Measurements from ENCODE around the gene ARHGEF2. TPM values are rescaled to one million over a fixed set of nuclear protein-coding genes. Genes with fewer than 3 reads are reported as not detected.

The ARHGEF2 gene
- total RNA-seq, 2 experiments from 2014 or later, result 78.8 to 133 TPM

DNA sequence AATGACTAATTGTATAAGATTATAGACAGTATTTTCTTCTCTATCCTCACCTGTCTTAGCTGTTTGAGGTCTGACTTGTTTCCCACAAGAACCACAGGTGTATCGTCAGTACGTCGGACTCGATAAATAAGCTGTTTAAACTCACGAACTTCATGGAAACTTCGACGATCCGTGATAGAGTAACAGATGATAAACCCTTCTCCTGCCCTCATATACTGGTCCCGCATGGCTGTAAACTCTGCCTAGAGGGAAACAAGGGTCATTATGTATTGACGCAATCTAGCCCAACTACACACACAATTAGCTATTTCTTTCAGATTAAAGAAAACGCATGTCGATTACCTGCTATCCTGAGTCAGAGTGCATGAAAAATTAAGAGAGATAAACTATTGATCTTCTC lies 74.1 kb downstream of the ARHGEF2 start:
- no peak for DNase-seq (ENCODE audit: low spot score)
- no peak overlapping the region for H3K4me2 ChIP-seq (ENCODE audit: low read length)
- no peak overlapping the region for H3K27ac ChIP-seq (ENCODE audit: low read depth, low read length, poor library complexity, severe bottlenecking)
- intact Hi-C loops (cut with micrococcal nuclease; ENCODE audit: unreplicated experiment), result no loop called here
- H3K36me3 ChIP-seq (ENCODE audit: insufficient read depth, low read length), result peaks cover 90% of the 10 kb centered on the region
- no peaks in the 10 kb centered on the region for H4K20me1 ChIP-seq (ENCODE audit: insufficient read depth, low read length)
- no peak overlapping the region for H2AFZ ChIP-seq (ENCODE audit: low read length)
- BruUV-seq (replicated peaks), result no TSS peak
- no peaks in the 10 kb centered on the region for H3K9me2 ChIP-seq (ENCODE audit: insufficient read depth, low read length)
- no peaks in the 10 kb centered on the region for H3K9me3 ChIP-seq (ENCODE audit: low read length)
- peaks cover 5% of the 10 kb centered on the region for H3K4me1 ChIP-seq (ENCODE audit: insufficient read depth, low read length, poor library complexity, severe bottlenecking)
- POLR2A ChIA-PET, result interaction anchor here (0.6 to 1.8 kb wide), 4 partner anchors 15 to 76 kb away, joined by 3 to 7 read pairs (median 5); no protein-coding TSS in a partner anchor
- TF ChIP-seq, protein P1, sequence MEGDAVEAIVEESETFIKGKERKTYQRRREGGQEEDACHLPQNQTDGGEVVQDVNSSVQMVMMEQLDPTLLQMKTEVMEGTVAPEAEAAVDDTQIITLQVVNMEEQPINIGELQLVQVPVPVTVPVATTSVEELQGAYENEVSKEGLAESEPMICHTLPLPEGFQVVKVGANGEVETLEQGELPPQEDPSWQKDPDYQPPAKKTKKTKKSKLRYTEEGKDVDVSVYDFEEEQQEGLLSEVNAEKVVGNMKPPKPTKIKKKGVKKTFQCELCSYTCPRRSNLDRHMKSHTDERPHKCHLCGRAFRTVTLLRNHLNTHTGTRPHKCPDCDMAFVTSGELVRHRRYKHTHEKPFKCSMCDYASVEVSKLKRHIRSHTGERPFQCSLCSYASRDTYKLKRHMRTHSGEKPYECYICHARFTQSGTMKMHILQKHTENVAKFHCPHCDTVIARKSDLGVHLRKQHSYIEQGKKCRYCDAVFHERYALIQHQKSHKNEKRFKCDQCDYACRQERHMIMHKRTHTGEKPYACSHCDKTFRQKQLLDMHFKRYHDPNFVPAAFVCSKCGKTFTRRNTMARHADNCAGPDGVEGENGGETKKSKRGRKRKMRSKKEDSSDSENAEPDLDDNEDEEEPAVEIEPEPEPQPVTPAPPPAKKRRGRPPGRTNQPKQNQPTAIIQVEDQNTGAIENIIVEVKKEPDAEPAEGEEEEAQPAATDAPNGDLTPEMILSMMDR (conservative IDR thresholded peaks at IDR 0.05; ENCODE audit: low read length), result no peak
- no peak for TF ChIP-seq EZH2phosphoT487 (IDR thresholded peaks at IDR 0.05; ENCODE audit: borderline replicate concordance, low read depth, low read length)
- CTCF ChIA-PET (ENCODE audit: unreplicated experiment), result interaction anchor here (0.6 kb wide), 1 partner anchor 18 kb away, joined by 5 read pairs; no protein-coding TSS in a partner anchor
- no peaks in the 10 kb centered on the region for H3K79me2 ChIP-seq (ENCODE audit: insufficient read depth, low read depth, low read length)
- H3K4me3 ChIP-seq (ENCODE audit: low read depth, low read length, poor library complexity, severe bottlenecking), result no peak overlapping the region

DNA sequence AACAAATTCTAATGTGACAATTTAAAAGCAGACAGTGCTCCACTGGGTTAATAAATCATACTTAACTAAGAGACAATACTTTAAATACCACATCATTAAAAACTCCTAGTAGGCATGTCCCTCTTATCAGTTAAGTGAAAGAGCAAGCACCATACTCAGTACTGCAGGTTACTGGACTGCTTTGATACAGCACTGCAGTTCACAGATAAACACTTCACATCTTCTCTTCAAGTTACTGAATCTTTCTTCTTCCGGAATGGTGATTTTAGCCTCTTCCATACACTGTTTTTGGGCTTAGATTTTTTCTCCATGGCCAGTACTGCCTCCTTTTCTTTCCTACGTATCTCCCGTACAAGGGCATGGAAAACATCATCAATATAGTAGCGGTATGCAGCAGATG lies 78.2 kb downstream of the ARHGEF2 start:
- POLR2A ChIA-PET, result no interaction called here
- Histone ChIP-seq H3K9me2 (ENCODE audit: insufficient read depth, low read length) (no peaks in the 10 kb centered on the region), H3K27ac (ENCODE audit: low read depth, low read length, poor library complexity, severe bottlenecking) (no peak overlapping the region), H3K4me3 (ENCODE audit: low read depth, low read length, poor library complexity, severe bottlenecking) (no peak overlapping the region), H2AFZ (ENCODE audit: low read length) (no peak overlapping the region), H4K20me1 (ENCODE audit: insufficient read depth, low read length) (no peaks in the 10 kb centered on the region), H3K9me3 (ENCODE audit: low read length) (no peaks in the 10 kb centered on the region), H3K79me2 (ENCODE audit: insufficient read depth, low read depth, low read length) (no peaks in the 10 kb centered on the region; the same call in 1 of the 2 replicates), H3K36me3 (ENCODE audit: insufficient read depth, low read length) (peaks cover 91% of the 10 kb centered on the region), H3K4me2 (ENCODE audit: low read length) (no peak overlapping the region), H3K4me1 (ENCODE audit: insufficient read depth, low read length, poor library complexity, severe bottlenecking) (peaks cover 14% of the 10 kb centered on the region)
- intact Hi-C loops (cut with micrococcal nuclease; ENCODE audit: unreplicated experiment), result no loop called here
- CTCF ChIA-PET (ENCODE audit: unreplicated experiment), result no interaction called here
- no TSS peak for BruUV-seq (replicated peaks)
- no peak for DNase-seq (ENCODE audit: low spot score)
- TF ChIP-seq, protein P1 (conservative IDR thresholded peaks at IDR 0.05; ENCODE audit: low read length), result no peak
- TF ChIP-seq EZH2phosphoT487 (IDR thresholded peaks at IDR 0.05; ENCODE audit: borderline replicate concordance, low read depth, low read length), result no peak

DNA sequence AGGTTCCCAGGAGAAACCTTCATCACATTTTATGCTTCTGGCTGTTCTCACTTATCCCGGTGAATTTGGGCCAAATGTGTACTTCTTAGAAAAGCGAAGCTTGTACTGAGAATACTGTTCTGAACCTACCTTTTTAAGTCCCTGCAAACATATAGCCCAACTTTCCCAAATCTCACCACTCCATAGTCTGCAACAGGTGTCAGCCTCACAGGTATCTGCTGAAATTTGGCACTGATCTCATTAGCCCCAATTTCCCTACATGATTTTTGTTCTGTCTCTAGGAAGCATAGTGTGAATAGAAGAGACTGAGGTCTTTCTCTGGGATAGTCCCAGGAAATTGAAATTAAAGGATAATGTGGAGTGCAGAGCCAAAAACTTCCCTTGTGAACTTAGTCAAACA lies 78.7 kb downstream of the ARHGEF2 start:
- H3K4me1 ChIP-seq (ENCODE audit: insufficient read depth, low read length, poor library complexity, severe bottlenecking), result peaks cover 14% of the 10 kb centered on the region
- no peak overlapping the region for H2AFZ ChIP-seq (ENCODE audit: low read length)
- ChIA-PET POLR2A (interaction anchor here (0.8 kb wide), 1 partner anchor 27 kb away, joined by 4 read pairs; no protein-coding TSS in a partner anchor), CTCF (ENCODE audit: unreplicated experiment) (no interaction called here)
- no peaks in the 10 kb centered on the region for H4K20me1 ChIP-seq (ENCODE audit: insufficient read depth, low read length)
- peak overlapping the region; percentile 19 for H3K27ac ChIP-seq (ENCODE audit: low read depth, low read length, poor library complexity, severe bottlenecking)
- no peaks in the 10 kb centered on the region for H3K9me2 ChIP-seq (ENCODE audit: insufficient read depth, low read length)
- H3K9me3 ChIP-seq (ENCODE audit: low read length), result no peaks in the 10 kb centered on the region
- TSS peak; percentile 52 for BruUV-seq (replicated peaks)
- no peak for DNase-seq (ENCODE audit: low spot score)
- intact Hi-C loops (cut with micrococcal nuclease; ENCODE audit: unreplicated experiment), result no loop called here
- no peak overlapping the region for H3K4me3 ChIP-seq (ENCODE audit: low read depth, low read length, poor library complexity, severe bottlenecking)
- no peaks in the 10 kb centered on the region; the same call in 1 of the 2 replicates for H3K79me2 ChIP-seq (ENCODE audit: insufficient read depth, low read depth, low read length)
- no peak overlapping the region for H3K4me2 ChIP-seq (ENCODE audit: low read length)
- TF ChIP-seq, protein P1 (conservative IDR thresholded peaks at IDR 0.05; ENCODE audit: low read length), result no peak
- TF ChIP-seq EZH2phosphoT487 (IDR thresholded peaks at IDR 0.05; ENCODE audit: borderline replicate concordance, low read depth, low read length), result no peak
- peaks cover 87% of the 10 kb centered on the region for H3K36me3 ChIP-seq (ENCODE audit: insufficient read depth, low read length)
